ENCODE data around the gene TFB1M. TPM values are rescaled to one million over a fixed set of nuclear protein-coding genes. Genes with fewer than 3 reads are reported as not detected.
A peak's percentile ranks its signal among the peaks of the same experiment; 100 is the strongest.

The TFB1M gene
- total RNA-seq, 1 donor from 2014 or later, result 16.3 TPM

GRCh38 chr6:155263373-155264063, 50.8 kb downstream of the TFB1M start, which contains the start of gene CLDN20:
Gene CLDN20, plus strand, starts transcription at chr6:155264013. Its CDS starts 11,707 bp downstream, at chr6:155275720.
- no peak for ATAC-seq

GRCh38 chr6:155262655-155263054, 51.6 kb downstream of the TFB1M start:
- ATAC-seq, result no peak

GRCh38 chr6:155261111-155261900, 53.0 kb downstream of the TFB1M start:
- no peak for ATAC-seq

GRCh38 chr6:155260686-155261085, 53.6 kb downstream of the TFB1M start:
- ATAC-seq, result no peak

- no peak for ATAC-seq
These were observed 54.4 kb downstream of the TFB1M start for GRCh38 chr6:155259897-155260296.

- ATAC-seq, result no peak
These were observed 55.1 kb downstream of the TFB1M start for GRCh38 chr6:155259204-155259603.

- no peak for ATAC-seq
These were observed 56.5 kb downstream of the TFB1M start for GRCh38 chr6:155257796-155258195.

GRCh38 chr6:155256122-155256795, 58.0 kb downstream of the TFB1M start:
- no peak for ATAC-seq

- no peak for ATAC-seq
These were observed 60.1 kb downstream of the TFB1M start for GRCh38 chr6:155254139-155254538.

- ATAC-seq, result no peak
These were observed 60.9 kb downstream of the TFB1M start for GRCh38 chr6:155253337-155253736.

GRCh38 chr6:155252581-155252980, 61.7 kb downstream of the TFB1M start:
- ATAC-seq, result no peak

GRCh38 chr6:155250701-155251381, 63.4 kb downstream of the TFB1M start:
- no peak for ATAC-seq

- ATAC-seq, result peak; percentile 67
These were observed 66.0 kb downstream of the TFB1M start for GRCh38 chr6:155248008-155249001.

GRCh38 chr6:155247618-155248007, 66.7 kb downstream of the TFB1M start:
- no peak for ATAC-seq

GRCh38 chr6:155246825-155247224, 67.5 kb downstream of the TFB1M start:
- no peak for ATAC-seq

- no peak for ATAC-seq
These were observed 68.5 kb downstream of the TFB1M start for GRCh38 chr6:155245831-155246230.

- no peak for ATAC-seq
These were observed 69.1 kb downstream of the TFB1M start for GRCh38 chr6:155245193-155245592.

GRCh38 chr6:155244434-155244833, 69.8 kb downstream of the TFB1M start:
- no peak for ATAC-seq

GRCh38 chr6:155241966-155242365, 72.3 kb downstream of the TFB1M start:
- no peak for ATAC-seq

- peak; percentile 15 for ATAC-seq
These were observed 73.2 kb downstream of the TFB1M start for GRCh38 chr6:155240905-155241600.

- no peak for ATAC-seq
These were observed 76.7 kb downstream of the TFB1M start for GRCh38 chr6:155237613-155238012.

Data from esophagus mucosa (tissue), 1 donor.